PC-3 (cell line): Measurements from ENCODE around the gene HDLBP.

Source experiments
- EZH2 ChIP-seq: fragments of 300-600 bp; sonication (generic); IDR thresholded peaks from one replicate; pipeline ENCODE4 v1.6.1; 2017; ENCODE audit warnings: antibody characterized with exemption, mild to moderate bottlenecking, low read length; ENCODE audit not compliant: unreplicated experiment
- EZH2phosphoT487 ChIP-seq: fragments of 300-600 bp; sonication (generic); IDR thresholded peaks from 2 replicates; pipeline ENCODE4 v1.6.1; 2018; ENCODE audit warnings: mild to moderate bottlenecking, antibody characterized with exemption, low read length, borderline replicate concordance
- TF ChIP-seq, protein P1 (sequence below): fragments of 300-600 bp; sonication (generic); conservative IDR thresholded peaks from 2 replicates; pipeline ENCODE4 v1.5.1; 2017; ENCODE audit warnings: antibody characterized with exemption, low read depth, mild to moderate bottlenecking, low read length

- TF ChIP-seq, protein P1, sequence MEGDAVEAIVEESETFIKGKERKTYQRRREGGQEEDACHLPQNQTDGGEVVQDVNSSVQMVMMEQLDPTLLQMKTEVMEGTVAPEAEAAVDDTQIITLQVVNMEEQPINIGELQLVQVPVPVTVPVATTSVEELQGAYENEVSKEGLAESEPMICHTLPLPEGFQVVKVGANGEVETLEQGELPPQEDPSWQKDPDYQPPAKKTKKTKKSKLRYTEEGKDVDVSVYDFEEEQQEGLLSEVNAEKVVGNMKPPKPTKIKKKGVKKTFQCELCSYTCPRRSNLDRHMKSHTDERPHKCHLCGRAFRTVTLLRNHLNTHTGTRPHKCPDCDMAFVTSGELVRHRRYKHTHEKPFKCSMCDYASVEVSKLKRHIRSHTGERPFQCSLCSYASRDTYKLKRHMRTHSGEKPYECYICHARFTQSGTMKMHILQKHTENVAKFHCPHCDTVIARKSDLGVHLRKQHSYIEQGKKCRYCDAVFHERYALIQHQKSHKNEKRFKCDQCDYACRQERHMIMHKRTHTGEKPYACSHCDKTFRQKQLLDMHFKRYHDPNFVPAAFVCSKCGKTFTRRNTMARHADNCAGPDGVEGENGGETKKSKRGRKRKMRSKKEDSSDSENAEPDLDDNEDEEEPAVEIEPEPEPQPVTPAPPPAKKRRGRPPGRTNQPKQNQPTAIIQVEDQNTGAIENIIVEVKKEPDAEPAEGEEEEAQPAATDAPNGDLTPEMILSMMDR: no peak
- TF ChIP-seq EZH2 (no peak), EZH2phosphoT487 (no peak)
Observed at GRCh38 chr2:241323778-241324177, 8.3 kb upstream of the HDLBP start.
